Hypothalamus (tissue), 51 donors: ENCODE results near the gene SSUH2.
"Not testable (repeated sequence)": the region's sequence is repeated elsewhere in the genome, so short reads cannot be mapped to it uniquely, and the experiment has no call there.

Experiments used
- DNase-seq, 51 donors: peaks; one replicate each; lab custom pipeline; 2025; lab: John Stamatoyannopoulos, UW

The SSUH2 gene

DNA sequence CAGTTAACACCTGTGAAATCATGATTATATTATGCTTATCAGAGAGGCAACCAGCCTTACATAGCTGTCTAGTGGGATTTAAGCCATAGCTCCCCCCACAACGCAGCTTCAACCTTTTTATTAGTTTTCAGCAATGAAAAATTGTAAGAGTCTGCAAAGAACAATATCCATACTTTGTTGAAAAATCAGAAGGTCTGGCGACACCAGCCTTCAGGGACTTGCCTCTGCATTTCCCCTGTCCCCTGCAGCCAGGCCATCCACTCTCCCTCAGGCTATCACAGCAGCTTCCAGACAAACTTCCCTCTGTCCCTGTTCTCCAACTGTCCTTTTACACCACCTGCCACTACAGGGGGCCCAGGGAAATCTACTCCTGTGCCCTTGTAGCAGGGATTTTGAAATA, 59.9 kb downstream of the SSUH2 start:
- no peak for DNase-seq

DNA sequence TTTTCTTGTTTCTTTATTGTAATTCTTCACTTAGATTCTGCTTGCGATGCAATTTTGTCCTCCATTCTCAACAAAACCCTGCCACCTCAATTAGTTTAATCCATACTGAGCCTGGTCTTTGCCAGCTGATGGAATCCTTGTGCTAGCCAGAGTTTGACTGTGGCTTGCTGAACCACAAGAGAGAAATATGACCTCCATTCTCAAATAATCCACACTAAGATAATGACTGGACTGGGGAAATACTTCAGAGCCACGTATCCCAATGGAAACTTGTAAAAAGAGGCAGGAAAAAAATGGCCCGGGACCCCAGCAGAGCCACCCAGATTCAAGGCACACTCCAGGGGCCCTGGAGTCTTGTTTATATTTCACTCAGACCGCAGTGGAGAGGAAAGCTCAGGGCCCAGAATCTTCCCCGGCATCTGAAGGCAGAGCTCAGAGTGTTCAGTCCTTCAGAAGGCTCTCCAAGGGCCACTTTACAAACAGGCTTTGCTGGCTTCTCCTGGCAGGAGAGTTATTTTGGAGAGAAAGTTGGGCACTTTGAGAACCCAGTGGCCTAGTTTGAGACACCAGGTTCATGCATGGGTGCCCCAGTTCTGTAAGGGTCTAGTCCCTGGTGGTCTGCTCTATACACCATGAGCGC, 62.7 kb downstream of the SSUH2 start:
- no peak for DNase-seq

DNA sequence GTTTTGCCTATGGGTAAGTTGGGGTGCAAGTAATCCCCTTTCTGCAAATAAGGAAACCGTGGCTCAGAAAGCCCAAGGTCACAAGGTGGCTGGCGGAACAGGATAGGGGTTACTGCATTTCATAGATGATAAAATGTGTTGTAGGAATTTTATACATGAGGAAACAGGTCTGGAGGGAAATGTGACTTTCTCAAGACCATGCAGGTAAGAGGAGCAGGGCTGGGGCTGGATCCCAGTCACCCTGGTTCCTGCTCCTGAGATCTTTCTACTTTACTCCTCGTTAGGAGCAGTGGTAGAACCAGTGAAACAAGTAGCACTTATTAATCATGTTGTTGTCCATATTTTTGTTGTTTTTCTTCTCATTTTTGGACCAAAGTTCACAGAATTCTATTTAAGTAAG, 63.2 kb downstream of the SSUH2 start:
- no peak for DNase-seq

DNA sequence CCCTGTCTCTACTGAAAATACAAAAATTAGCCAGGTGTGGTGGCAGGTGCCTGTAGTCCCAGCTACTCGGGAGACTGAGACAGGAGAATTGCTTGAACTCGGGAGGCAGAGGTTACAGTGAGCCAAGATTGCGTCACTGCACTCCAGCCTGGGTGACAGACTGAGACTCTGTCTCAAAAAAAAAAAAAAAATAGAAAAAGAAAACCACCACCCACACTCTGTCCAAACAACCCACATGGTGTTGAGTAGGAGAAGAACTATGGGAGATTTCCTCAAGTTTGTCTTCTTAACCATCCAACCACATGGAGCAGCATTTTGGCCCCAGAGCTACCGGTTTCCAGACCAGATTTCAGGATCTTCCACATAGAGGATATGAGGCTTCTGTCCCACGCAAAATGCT, 64.2 kb downstream of the SSUH2 start:
- not testable (repeated sequence) for DNase-seq

DNA sequence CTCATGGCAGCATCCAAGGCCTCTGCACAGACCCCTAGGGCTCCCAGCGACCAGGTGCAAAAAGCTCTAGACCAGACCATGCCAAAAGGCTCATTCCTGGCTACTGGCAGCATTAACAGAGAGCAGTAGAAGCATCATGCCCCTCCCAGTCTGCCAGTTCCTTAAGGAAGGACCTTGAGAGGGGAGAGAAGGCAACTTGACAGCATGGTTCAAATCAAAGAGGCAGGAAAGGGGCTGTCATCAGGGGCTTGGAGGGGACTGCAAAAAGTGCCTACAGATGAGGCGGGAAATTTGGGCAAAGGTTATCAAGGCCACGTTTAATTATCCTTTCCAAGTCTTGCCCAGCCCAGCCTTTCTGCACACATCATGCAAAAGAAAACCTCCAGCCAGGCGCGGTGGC, 64.7 kb downstream of the SSUH2 start:
- no peak for DNase-seq

DNA sequence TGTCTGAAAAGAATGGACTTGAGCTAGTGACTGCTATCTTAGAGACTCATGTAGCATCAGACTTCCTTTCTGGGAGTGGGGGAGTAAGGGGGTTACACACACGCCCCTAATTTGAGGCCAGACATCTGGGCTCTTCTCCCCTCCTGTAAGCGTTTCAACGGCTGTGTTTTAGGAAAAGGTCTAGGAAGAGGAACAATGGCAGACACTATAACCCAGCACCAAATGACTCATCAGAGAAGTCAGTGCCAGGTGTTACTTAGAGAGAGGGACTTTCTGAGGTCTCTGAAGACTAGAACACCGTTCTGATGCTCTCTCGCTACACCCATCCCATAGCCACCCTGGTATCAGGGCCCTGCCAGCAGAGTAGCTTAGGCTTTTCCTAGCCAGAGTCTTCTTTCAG, 65.5 kb downstream of the SSUH2 start:
- no peak for DNase-seq

DNA sequence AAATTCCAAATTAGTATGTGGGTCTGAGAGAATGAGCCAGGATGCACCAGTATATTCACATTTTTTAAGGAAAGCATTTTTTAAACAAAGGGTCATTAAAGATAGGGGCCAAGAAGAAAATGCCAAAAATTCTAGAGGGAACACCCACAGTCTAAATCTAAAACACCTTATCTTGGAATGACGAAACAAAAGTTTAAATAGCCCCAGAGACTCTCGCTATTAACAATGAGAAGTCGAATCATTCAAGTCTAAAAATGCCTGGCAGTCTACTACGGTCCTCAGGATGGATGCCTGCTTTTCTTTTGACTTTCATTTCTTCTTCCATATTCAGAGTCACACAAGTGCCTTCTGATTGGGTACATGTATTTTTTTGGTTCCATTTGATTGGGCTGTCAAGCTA, 66.3 kb downstream of the SSUH2 start:
- no peak for DNase-seq

DNA sequence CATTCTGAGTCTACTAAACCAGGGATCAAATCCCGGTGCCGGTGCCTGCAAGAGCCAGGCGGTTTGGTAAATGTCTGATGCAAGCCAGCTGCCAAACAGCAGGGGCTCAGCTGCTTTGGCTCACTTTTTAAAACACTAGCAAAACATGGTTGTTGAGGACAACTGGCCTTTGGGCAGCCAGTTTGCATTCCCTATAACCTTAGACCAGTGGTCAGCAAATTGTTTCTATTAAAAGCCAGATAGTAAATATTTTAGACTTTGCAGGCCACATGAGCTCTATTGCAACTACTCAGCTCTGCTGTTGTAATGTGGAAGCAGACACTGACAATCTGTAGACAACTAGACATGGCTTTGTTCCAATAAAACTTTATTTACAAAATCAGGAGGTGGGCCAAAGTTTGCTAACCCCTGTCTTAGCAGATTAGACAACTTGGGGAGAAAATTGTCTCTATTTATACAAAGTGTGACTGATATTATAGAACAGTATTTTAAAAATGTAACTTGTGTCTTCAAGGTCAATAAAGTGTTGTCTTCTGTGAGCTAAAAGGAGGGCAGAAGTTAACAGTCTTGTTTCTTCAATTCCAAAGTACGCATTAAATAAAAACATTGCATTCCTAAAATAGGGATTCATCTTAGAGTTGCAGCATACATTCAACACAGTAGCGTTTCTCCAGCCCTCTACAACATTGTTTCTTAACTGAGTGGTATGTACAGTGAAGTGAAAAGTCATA, 67.6 kb downstream of the SSUH2 start:
- no peak for DNase-seq

DNA sequence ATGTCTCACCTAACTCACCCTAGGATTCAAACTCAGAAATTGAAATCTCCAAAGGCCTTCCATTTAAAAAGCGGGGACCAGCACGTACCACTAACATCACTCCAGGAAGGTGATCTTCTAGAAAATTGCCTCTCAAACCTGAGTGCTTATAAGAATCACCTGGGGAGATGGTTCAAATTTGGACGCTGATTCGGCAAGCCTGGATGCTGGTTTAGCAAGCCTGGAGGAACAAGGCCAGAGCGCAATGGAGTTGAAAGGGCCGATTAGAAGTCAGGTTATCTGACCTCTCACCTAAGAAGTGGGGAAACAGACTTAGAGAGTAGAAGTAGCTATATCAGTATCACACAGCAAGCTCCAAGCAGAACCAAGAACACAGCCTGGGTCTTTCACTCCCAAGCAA, 68.2 kb downstream of the SSUH2 start:
- no peak for DNase-seq

DNA sequence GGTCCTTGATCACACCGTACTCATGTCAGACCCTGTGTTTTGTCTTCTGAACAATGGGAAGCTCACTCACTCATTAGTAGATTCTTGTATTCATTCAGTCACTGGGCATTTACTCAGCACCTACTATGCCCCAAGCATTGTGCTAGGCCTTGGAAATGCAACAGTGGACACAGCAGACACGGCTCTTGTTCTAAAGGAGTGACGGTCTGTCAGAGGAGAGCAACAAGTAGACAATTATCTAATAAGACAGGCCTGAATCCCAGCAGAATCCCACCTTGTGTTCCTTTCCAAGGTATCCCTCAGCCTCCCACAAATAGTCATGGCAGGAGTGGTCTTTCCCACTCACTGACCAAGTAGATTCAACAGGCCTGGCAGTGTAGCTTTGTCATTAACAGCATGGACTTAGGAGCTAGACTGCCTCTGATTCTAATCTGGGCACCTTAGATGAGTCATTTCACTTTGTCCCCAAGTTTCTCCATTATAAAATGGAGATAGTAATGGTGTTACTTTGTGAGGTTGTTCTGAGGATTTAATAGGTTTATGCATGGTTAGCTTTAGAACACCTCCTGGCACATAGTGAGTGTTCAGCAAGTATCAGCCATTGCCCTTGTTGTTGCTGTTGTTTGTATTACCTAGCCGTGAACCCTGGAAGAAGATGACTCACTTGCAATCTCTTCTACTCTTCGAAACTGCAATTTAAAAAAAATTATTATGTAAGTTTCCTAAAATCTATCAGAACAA, 69.1 kb downstream of the SSUH2 start:
- DNase-seq, result no peak

DNA sequence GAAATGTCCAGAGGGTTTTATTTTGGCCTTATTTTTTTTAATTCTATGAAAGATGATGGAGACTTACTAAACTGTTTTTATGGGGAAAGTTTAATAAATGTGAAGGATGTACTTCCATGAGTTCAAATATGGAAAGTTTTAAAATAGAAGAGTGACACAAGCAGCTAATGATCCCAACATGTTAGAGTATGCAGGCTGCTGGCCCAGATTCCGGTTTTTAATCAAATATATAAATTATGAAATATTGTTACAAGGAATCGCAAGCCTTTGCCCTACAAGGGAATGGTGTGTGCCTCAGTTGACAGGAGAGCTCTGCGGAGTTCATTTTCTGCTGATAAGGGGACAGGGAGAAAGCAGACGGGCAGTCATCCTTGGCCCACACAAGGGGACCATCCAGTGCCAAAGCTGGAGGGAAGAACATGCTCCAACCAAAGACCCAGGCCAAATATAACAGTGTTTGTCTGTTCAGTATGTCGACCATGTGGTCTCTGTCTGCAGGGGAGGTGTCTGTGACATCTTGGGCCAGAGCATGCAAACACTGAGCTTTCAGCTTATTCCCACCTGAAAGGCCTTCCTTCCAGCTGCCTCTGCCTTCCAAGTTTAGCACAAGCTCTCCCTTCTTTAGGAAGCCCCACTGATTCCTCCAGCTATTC, 69.8 kb downstream of the SSUH2 start:
- DNase-seq, result no peak

DNA sequence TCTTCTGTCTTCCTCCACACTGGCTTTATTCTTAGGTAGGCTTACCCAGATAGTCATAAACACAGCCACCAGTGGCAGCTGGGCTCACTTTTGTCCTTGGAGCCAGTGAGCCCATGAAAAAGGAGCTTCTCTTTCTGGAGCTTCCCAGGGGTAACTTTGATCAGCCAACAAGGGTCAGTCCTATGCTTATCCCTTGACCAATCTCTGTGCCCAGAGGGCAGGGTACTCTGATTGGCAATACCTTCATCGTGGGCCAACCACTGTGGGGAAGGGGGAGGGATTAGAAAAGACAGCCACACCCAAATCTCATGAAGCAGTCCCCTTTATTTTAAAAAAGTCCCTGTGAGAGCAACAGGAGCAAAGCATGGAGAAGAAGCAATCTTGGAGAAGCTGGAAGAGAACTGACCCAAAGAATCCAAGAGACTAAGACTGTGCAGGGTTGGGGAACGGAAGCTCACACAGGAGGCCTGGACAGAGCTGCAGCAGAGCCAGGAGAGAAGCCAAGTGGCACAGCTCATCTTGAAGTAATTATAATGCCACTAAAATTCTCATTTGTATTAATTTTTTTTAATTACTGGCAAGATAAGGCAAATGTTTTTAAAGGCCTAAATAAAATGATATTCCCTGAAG, 70.4 kb downstream of the SSUH2 start:
- DNase-seq, result no peak

DNA sequence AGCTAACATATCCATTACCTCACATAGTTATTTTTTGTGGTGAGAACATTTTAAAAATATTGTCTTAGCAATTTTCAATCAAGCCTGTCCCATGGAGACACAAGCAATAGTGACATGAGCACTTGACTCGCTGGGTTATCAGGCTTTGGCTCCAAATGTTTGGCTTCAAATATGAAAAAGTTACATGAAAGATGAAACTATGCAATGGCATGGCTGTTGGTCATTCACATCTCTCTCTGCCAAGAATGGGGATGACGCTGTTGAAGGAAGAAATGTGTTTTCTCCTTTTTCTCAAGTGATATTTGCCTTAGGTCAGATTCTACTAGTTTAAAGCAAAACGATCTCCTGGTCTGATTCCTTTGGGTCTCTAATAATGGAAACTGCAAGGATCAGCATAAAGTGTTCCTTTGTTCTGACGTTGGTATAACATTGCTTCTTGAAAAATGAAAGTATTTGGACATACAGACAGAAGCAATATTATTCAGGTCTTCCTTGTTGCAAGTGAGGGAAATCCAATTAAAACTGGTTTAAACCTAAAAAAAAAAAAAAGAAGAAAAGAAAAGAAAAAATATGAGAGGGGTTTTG, 71.2 kb downstream of the SSUH2 start:
- DNase-seq, result no peak

DNA sequence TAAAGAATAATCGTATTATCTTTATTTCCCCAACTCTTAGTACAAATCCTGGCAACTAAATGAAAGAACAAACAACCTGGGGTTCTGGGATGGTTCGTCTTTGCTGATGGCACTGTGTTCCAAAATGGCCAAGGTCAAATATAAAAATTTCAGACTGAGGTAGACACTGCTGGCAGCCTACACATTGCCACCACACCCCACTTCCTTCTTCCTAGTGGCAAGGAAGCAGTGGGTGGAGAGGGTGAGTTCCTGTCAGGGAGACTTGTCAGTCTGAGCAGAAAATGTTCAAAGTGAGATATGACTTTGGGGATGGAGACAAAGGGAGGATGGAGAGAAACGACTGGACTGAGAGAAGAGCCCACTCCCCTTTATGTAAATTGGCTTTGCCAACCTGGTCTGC, 73.3 kb downstream of the SSUH2 start:
- no peak for DNase-seq
